ELF-1 (cell line): ENCODE results near the gene PCDHB5.
A peak's percentile ranks its signal among the peaks of the same experiment; 100 is the strongest.
"Not testable (repeated sequence)": the region's sequence is repeated elsewhere in the genome, so short reads cannot be mapped to it uniquely, and the experiment has no call there.

Experiments
- DNase-seq: peaks from one replicate; pipeline ENCODE4 v3.0.0-alpha.2; 2016; ENCODE audit warnings: low read depth, low spot score

The PCDHB5 gene

GRCh38 chr5:141152096-141152495 lies 17.1 kb downstream of the PCDHB5 start:
- DNase-seq = not testable (repeated sequence)

- peak; percentile 19 for DNase-seq
Measured at GRCh38 chr5:141155540-141156374, 20.8 kb downstream of the PCDHB5 start.

- not testable (repeated sequence) for DNase-seq
Measured at GRCh38 chr5:141157356-141157755, 22.4 kb downstream of the PCDHB5 start.

- DNase-seq = not testable (repeated sequence)
Measured at GRCh38 chr5:141157901-141158300, 22.9 kb downstream of the PCDHB5 start.

GRCh38 chr5:141172381-141173204 lies 37.6 kb downstream of the PCDHB5 start, which contains the start of gene PCDHB7:
PCDHB7 (plus strand) TSS chr5:141172644; CDS start chr5:141172836, 192 bp downstream.
- DNase-seq = peak; percentile 4

GRCh38 chr5:141174291-141175104 lies 39.5 kb downstream of the PCDHB5 start:
- not testable (repeated sequence) for DNase-seq

- DNase-seq = no peak
Measured at GRCh38 chr5:141175933-141176332, 40.9 kb downstream of the PCDHB5 start.

GRCh38 chr5:141177577-141178191 lies 42.7 kb downstream of the PCDHB5 start, which contains the start of gene PCDHB8:
PCDHB8 (plus strand) TSS chr5:141177790; CDS start chr5:141178035, 245 bp downstream.
- not testable (repeated sequence) for DNase-seq

GRCh38 chr5:141179371-141179770 lies 44.4 kb downstream of the PCDHB5 start:
- not testable (repeated sequence) for DNase-seq

GRCh38 chr5:141179876-141180275 lies 44.9 kb downstream of the PCDHB5 start:
- not testable (repeated sequence) for DNase-seq

GRCh38 chr5:141180313-141180712 lies 45.3 kb downstream of the PCDHB5 start:
- no peak for DNase-seq

- DNase-seq = peak; percentile 53
Measured at GRCh38 chr5:141182248-141182647, 47.2 kb downstream of the PCDHB5 start, which contains the start of gene PCDHB16. PCDHB16 (plus strand) TSS chr5:141182387; CDS start chr5:141182560, 173 bp downstream.

- not testable (repeated sequence) for DNase-seq
Measured at GRCh38 chr5:141184117-141184855, 49.3 kb downstream of the PCDHB5 start.

- DNase-seq = peak; percentile 29
Measured at GRCh38 chr5:141186897-141187512, 52.0 kb downstream of the PCDHB5 start, which contains the start of gene PCDHB9. PCDHB9 (plus strand) TSS chr5:141187161; CDS start chr5:141187319, 158 bp downstream.
